GM12875 (cell line): ENCODE measurements around the gene LSM3.
"Not testable (repeated sequence)": the region's sequence is repeated elsewhere in the genome, so short reads cannot be mapped to it uniquely, and the experiment has no call there.

Source experiments
- H3K4me3 ChIP-seq: one replicate; pipeline ENCODE4 v1.5.1; 2011; ENCODE audit warnings: low read depth, low read length, control low read depth
- CTCF ChIP-seq: IDR thresholded peaks from 2 replicates; pipeline ENCODE4 v1.5.1; 2011; ENCODE audit warnings: low read depth, mild to moderate bottlenecking, control low read depth, inconsistent platforms, low read length, moderate library complexity, borderline replicate concordance; ENCODE audit not compliant: insufficient read depth

LSM3 gene

DNA sequence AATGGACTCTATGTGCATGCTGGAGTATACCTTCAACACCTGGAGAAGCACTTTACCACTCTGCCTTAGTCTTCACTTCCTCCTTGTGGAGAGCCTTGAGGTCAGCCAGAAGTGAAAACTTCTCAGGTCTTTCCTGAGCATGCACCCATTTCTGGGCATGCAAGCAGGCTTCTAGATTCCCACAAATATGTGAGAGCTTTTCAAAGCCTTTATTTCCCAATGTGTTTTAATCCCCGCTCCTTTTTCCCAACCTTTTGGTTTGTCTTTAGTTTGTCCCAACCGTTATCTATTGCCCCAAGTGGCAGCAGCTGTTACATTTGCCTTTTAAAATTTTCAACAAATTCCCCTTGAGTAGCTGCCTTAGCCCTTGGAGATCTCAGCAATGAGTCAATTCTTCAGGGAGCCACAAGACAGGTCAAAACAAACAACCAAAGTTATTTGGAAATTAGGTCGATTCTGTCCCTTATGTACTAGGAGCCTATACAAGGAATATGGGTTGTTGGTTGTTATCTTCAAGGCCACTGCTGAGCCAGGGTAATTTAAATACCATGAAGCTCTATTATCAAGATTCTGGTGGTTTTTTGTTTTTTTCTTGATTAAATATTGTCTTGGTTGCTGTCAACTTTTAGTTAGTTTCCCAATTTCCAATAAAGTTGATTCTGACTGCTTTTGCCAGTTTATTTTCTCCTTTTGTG is 44.4 kb downstream of the LSM3 start:
- TF ChIP-seq CTCF: no peak

GRCh38 chr3:14223595-14223994 is 45.0 kb downstream of the LSM3 start:
- TF ChIP-seq CTCF: no peak
- H3K4me3 ChIP-seq: no peak overlapping the region

More for the DNA sequence above, 44.4 kb downstream of the LSM3 start:
- H3K4me3 ChIP-seq: no peak overlapping the region

DNA sequence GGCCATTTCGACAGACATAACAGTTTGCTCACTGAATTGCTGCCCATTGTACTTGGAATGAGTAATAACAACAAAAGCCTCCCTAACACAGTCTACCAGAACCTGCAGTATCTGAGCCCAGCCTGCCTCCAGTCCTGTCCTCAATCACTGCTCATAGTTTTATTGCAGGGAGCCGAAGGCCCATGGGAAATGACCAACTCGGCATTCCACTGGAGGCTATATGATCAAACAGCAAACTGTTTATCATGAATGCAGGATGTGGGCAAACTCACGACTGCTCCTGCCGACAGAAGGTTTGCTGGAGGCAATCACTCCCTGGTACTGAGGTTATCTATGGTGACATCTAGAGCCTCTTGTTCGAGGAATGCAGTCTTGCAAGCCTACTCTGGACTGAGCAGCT is 46.3 kb downstream of the LSM3 start:
- no peak overlapping the region for H3K4me3 ChIP-seq
- no peak for TF ChIP-seq CTCF

- no peak for TF ChIP-seq CTCF
- no peak overlapping the region for H3K4me3 ChIP-seq
Measured at GRCh38 chr3:14225421-14225820, 46.8 kb downstream of the LSM3 start.

GRCh38 chr3:14226351-14226750 is 47.7 kb downstream of the LSM3 start:
- H3K4me3 ChIP-seq: not testable (repeated sequence)

DNA sequence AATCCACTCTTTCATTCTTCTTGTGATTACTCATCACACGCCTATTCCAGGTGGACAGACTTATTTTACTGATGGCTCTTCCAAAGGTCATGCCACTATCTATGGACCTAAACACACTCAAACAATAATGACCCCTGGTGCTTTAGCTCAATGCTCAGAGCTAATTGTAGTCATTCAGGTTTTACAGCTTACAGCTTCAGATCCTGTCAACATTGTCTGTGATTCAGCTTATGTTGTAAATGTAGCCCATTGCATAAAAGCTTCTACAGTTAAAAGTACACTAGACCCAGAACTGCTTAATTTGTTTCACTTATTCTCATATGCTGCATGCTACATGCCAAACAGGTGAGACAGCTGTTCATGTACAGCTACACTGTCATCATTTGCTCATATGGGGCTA is 49.2 kb downstream of the LSM3 start:
- H3K4me3 ChIP-seq: no peak overlapping the region
- TF ChIP-seq CTCF: no peak

DNA sequence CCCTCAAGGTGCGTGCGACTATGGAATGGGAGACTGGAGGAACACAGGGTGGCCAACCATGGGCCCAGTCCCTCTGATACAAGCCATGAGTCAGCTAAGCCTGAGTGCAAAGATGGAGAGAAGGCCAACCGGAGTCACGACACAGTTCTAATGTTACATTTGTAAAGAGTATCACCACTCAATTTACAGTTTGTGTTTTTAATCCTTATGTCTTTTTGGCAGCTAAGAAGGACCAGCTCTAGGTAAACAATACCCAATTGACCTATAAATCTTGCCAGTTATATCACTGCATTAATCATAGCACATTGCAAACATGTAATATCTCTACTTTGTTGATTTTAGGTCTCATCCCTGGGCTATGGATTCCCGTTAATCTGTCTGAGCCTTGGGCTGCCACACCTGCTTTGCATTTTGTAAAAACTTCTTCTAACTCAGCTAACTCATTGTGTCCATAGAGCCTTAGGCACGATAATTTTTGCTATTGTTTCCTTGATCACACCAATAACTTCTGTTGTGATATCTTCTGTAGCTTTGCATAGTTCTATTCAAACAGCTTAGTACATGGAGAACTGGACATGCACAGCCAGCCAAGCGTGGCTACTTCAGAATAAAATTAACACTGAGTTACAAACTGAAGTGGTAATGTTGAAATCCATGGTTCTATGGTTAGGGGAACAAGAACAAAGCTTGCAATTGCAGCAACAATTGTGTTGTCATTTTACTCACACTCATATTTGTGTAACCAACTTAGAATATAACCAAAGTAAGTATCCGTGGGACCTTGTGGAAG is 50.3 kb downstream of the LSM3 start:
- no peak for TF ChIP-seq CTCF
- H3K4me3 ChIP-seq: no peak overlapping the region

GRCh38 chr3:14229695-14230094 is 51.1 kb downstream of the LSM3 start:
- H3K4me3 ChIP-seq: not testable (repeated sequence)
